OCI-LY1 (cell line): Measurements from ENCODE around the gene CNTN5.

Source experiments
- CTCF ChIP-seq: fragments of 200-600 bp; sonication (generic), shearing (Covaris generic); IDR thresholded peaks from 2 replicates; pipeline ENCODE4 v1.5.1; 2017; ENCODE audit warnings: mild to moderate bottlenecking, antibody characterized with exemption, low read length, moderate library complexity, mixed read lengths
- EZH2 ChIP-seq: fragments of 200-600 bp; sonication (generic), shearing (Covaris generic); IDR thresholded peaks from 2 replicates; pipeline ENCODE4 v1.8.0; 2017; ENCODE audit warnings: borderline replicate concordance, mixed run types, mild to moderate bottlenecking, antibody characterized with exemption, low read length, moderate library complexity, mixed read lengths

GRCh38 chr11:99881610-99882009, 860.9 kb downstream of the CNTN5 start:
- no peak for TF ChIP-seq CTCF
- no peak for TF ChIP-seq EZH2
